Breast epithelium (tissue), 3 donors: Measurements from ENCODE around the gene UNC13C.

ENCODE experiments used
- CTCF ChIP-seq, 3 donors: fragments of 450-650 bp; IDR thresholded peaks; one replicate each; pipeline ENCODE4 v1.5.1; 2016 to 2017; ENCODE audit warnings: antibody characterized with exemption in 3 of 3, mild to moderate bottlenecking in 3 of 3, moderate library complexity in 3 of 3
- POLR2A ChIP-seq: fragments of 450-650 bp; IDR thresholded peaks from one replicate; pipeline ENCODE4 v1.6.1; 2016; ENCODE audit warnings: antibody characterized with exemption, mild to moderate bottlenecking, moderate library complexity
- POLR2AphosphoS5 ChIP-seq, 3 donors: sonication (generic); formaldehyde crosslinking; IDR thresholded peaks; one replicate each; pipeline ENCODE4 v1.6.1; 2017; ENCODE audit warnings: antibody characterized with exemption in 3 of 3

DNA sequence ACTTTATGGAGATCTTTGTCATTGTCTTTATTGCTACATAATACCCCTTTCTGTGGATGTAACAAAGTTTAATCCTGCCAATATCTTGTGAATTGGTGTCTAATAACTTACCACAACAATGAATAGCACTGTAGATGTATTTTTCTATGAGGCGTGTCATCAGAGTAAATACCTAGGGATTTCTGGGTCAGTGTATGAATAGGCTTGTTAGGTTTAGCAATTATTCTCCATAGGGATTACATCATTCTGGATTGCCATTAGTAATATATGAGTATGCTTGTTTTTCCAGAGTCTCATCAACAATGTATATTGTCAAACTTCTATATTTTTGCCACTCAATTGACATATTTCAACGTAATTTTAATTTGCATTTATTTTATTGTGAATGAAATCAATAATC is 67.9 kb downstream of the UNC13C start:
- TF ChIP-seq CTCF (IDR thresholded peaks at IDR 0.05) (no peak), POLR2AphosphoS5 (IDR thresholded peaks at IDR 0.05) (no peak), POLR2A (no peak)
